Uterus (tissue), 4 donors: ENCODE data around the gene THBS3. TPM values are rescaled to one million over a fixed set of nuclear protein-coding genes. Genes with fewer than 3 reads are reported as not detected.
A peak's percentile ranks its signal among the peaks of the same experiment; 100 is the strongest.
"Not testable (repeated sequence)": the region's sequence is repeated elsewhere in the genome, so short reads cannot be mapped to it uniquely, and the experiment has no call there.

Source experiments
- DNase-seq, 2 donors: peaks; one replicate each; pipeline ENCODE4 v3.0.0-alpha.2; 2019 to 2020
- H3K27ac ChIP-seq, 2 donors: fragments of 200-600 bp; sonication (generic); 1 replicate in 1 of 2; 2 replicates in 1 of 2; pipeline ENCODE4 v1.5.1; 2016 to 2018
- H3K27me3 ChIP-seq, 2 donors: fragments of 200-600 bp; sonication (generic); one replicate each; pipeline ENCODE4 v1.5.1; 2018 to 2019; ENCODE audit warnings: control low read depth in 1 of 2
- H3K36me3 ChIP-seq, 2 donors: fragments of 200-600 bp; sonication (generic); one replicate each; pipeline ENCODE4 v1.5.1; 2019; ENCODE audit warnings: control low read depth in 1 of 2
- H3K4me1 ChIP-seq, 2 donors: fragments of 200-600 bp; sonication (generic); one replicate each; pipeline ENCODE4 v1.5.1; 2018 to 2019; ENCODE audit warnings: control low read depth in 1 of 2
- H3K4me3 ChIP-seq, 2 donors: fragments of 200-600 bp; sonication (generic); 1 replicate in 1 of 2; 2 replicates in 1 of 2; pipeline ENCODE4 v1.5.1; 2018 to 2019; ENCODE audit warnings: mild to moderate bottlenecking in 1 of 2
- H3K9me3 ChIP-seq, 2 donors: fragments of 200-600 bp; sonication (generic); one replicate each; pipeline ENCODE4 v1.5.1; 2019; ENCODE audit warnings: control low read depth in 1 of 2
- CTCF ChIP-seq, 4 experiments: fragments of 200-600 bp in 2 of 4; fragments of 450-650 bp in 2 of 4; sonication (generic) in 2 of 4; IDR thresholded peaks; one replicate each; pipeline ENCODE4 v1.5.1; 2016 to 2019; ENCODE audit warnings: antibody characterized with exemption in 4 of 4, mild to moderate bottlenecking in 2 of 4, moderate library complexity in 1 of 4
- POLR2A ChIP-seq, 2 donors: fragments of 450-650 bp; IDR thresholded peaks; one replicate each; pipeline ENCODE4 v1.6.1; 2016; ENCODE audit warnings: antibody characterized with exemption in 2 of 2, mild to moderate bottlenecking in 1 of 2, moderate library complexity in 1 of 2
- intact Hi-C: fragments of 100-400 bp; cut with DNase I; formaldehyde crosslinking; loops from one replicate; pipeline ENCODE4 v1.15.1; 2023; ENCODE audit warnings: low total_unique reads
- total RNA-seq, 4 donors: library from RNA; depleted of rRNA in 3 of 4; stranded (reverse); fragments of >200 nt in 3 of 4; gene quantifications; one replicate each; pipeline versions ENCODE4 v1.1.0 to v1.2.4, GENCODE V29; 2014 to 2023
- donor health status: DM: yes; HTN: yes; CAD: no.

The THBS3 gene
- total RNA-seq, 4 donors from 2014 or later: 11.8 to 101 (median 38.3) TPM

GRCh38 chr1:155223047-155223446 is 15.3 kb upstream of the THBS3 start:
- no peaks in the 10 kb centered on the region for H3K27me3 ChIP-seq
- DNase-seq: no peak
- H3K4me3 ChIP-seq: no peak overlapping the region
- intact Hi-C loops: no loop called here
- H3K4me1 ChIP-seq: no peaks in the 10 kb centered on the region
- no peaks in the 10 kb centered on the region for H3K9me3 ChIP-seq
- H3K27ac ChIP-seq: no peak overlapping the region
- H3K36me3 ChIP-seq: no peaks in the 10 kb centered on the region
- no peak for TF ChIP-seq CTCF (IDR thresholded peaks at IDR 0.05)
- TF ChIP-seq POLR2A (IDR thresholded peaks at IDR 0.05): no peak

- H3K27me3 ChIP-seq, H3K4me1 ChIP-seq, intact Hi-C loops, H3K27ac ChIP-seq, H3K36me3 ChIP-seq, DNase-seq, H3K4me3 ChIP-seq, H3K9me3 ChIP-seq: not testable (repeated sequence)
Measured at GRCh38 chr1:155220211-155220965, 12.7 kb upstream of the THBS3 start.

- Histone ChIP-seq H3K4me3 (peak overlapping the region in 1 of 2 donors; percentile 19), H3K4me1 (no peaks in the 10 kb centered on the region), H3K36me3 (no peaks in the 10 kb centered on the region), H3K9me3 (no peaks in the 10 kb centered on the region), H3K27ac (peak overlapping the region; percentile 18 to 24), H3K27me3 (no peaks in the 10 kb centered on the region)
- intact Hi-C loops: no loop called here
- no peak for TF ChIP-seq CTCF (IDR thresholded peaks at IDR 0.05)
- no peak for TF ChIP-seq POLR2A (IDR thresholded peaks at IDR 0.05)
- DNase-seq: no peak
Measured at GRCh38 chr1:155219592-155220031, 11.9 kb upstream of the THBS3 start.

- DNase-seq: peak; percentile 46 to 72
- no peaks in the 10 kb centered on the region for H3K9me3 ChIP-seq
- H3K27ac ChIP-seq: peak overlapping the region; percentile 18 to 24
- peak overlapping the region in 1 of 2 donors; percentile 19 for H3K4me3 ChIP-seq
- intact Hi-C loops: no loop called here
- no peaks in the 10 kb centered on the region for H3K27me3 ChIP-seq
- no peaks in the 10 kb centered on the region for H3K36me3 ChIP-seq
- no peaks in the 10 kb centered on the region for H3K4me1 ChIP-seq
- TF ChIP-seq CTCF (IDR thresholded peaks at IDR 0.05) (no peak), POLR2A (IDR thresholded peaks at IDR 0.05) (no peak)
Measured at GRCh38 chr1:155218854-155219591, 11.3 kb upstream of the THBS3 start.

GRCh38 chr1:155214702-155215101 is 7.0 kb upstream of the THBS3 start:
- H3K27ac ChIP-seq, H3K4me3 ChIP-seq, H3K4me1 ChIP-seq, H3K9me3 ChIP-seq, H3K27me3 ChIP-seq, H3K36me3 ChIP-seq, DNase-seq, intact Hi-C loops: not testable (repeated sequence)

GRCh38 chr1:155212051-155212440 is 4.3 kb upstream of the THBS3 start:
- H3K27me3 ChIP-seq, H3K4me1 ChIP-seq, H3K27ac ChIP-seq, H3K9me3 ChIP-seq, H3K4me3 ChIP-seq, DNase-seq, intact Hi-C loops, H3K36me3 ChIP-seq: not testable (repeated sequence)

GRCh38 chr1:155211381-155212050 is 3.8 kb upstream of the THBS3 start:
- H3K9me3 ChIP-seq, H3K27me3 ChIP-seq, H3K4me1 ChIP-seq, H3K4me3 ChIP-seq, H3K36me3 ChIP-seq, DNase-seq, intact Hi-C loops: not testable (repeated sequence)
- H3K27ac ChIP-seq: peak overlapping the region in 1 of 2 donors; percentile 27
